GM21619 (cell line): ENCODE results near the gene BRF1.
A peak's percentile ranks its signal among the peaks of the same experiment; 100 is the strongest.

Source experiments
- ATAC-seq: cut with Tn5 transposase; IDR thresholded peaks from one replicate; pipeline ENCODE4 v1.9.1; 2021; ENCODE audit not compliant: unreplicated experiment

BRF1 gene

GRCh38 chr14:105199093-105199492 lies 101.7 kb downstream of the BRF1 start:
- no peak for ATAC-seq

GRCh38 chr14:105198588-105198987 lies 102.2 kb downstream of the BRF1 start:
- no peak for ATAC-seq

GRCh38 chr14:105197211-105197641 lies 103.6 kb downstream of the BRF1 start:
- ATAC-seq: no peak

GRCh38 chr14:105196265-105196960 lies 104.4 kb downstream of the BRF1 start:
- no peak for ATAC-seq

GRCh38 chr14:105195522-105196264 lies 105.1 kb downstream of the BRF1 start:
- ATAC-seq: no peak

GRCh38 chr14:105195051-105195450 lies 105.8 kb downstream of the BRF1 start:
- ATAC-seq: no peak

- no peak for ATAC-seq
Measured at GRCh38 chr14:105193916-105194782, 106.7 kb downstream of the BRF1 start.

GRCh38 chr14:105192866-105193731 lies 107.7 kb downstream of the BRF1 start:
- ATAC-seq: no peak

GRCh38 chr14:105187935-105188524 lies 112.8 kb downstream of the BRF1 start:
- no peak for ATAC-seq

- ATAC-seq: no peak
Measured at GRCh38 chr14:105187116-105187515, 113.7 kb downstream of the BRF1 start.

GRCh38 chr14:105185973-105186372 lies 114.8 kb downstream of the BRF1 start:
- no peak for ATAC-seq

- ATAC-seq: no peak
Measured at GRCh38 chr14:105185001-105185400, 115.8 kb downstream of the BRF1 start.

GRCh38 chr14:105184461-105184860 lies 116.3 kb downstream of the BRF1 start:
- ATAC-seq: no peak

- ATAC-seq: no peak
Measured at GRCh38 chr14:105182296-105183020, 118.3 kb downstream of the BRF1 start.

- no peak for ATAC-seq
Measured at GRCh38 chr14:105181549-105182295, 119.1 kb downstream of the BRF1 start.

- peak; percentile 51 for ATAC-seq
Measured at GRCh38 chr14:105180592-105181548, 119.9 kb downstream of the BRF1 start, which contains the start of gene NUDT14. NUDT14 (minus strand) TSS chr14:105181312; CDS start chr14:105181209, 103 bp downstream.

GRCh38 chr14:105179191-105179590 lies 121.6 kb downstream of the BRF1 start:
- ATAC-seq: no peak

- no peak for ATAC-seq
Measured at GRCh38 chr14:105178868-105179140, 122.0 kb downstream of the BRF1 start.
